IPS-11a (cell line): ENCODE measurements around the gene SMARCA5.
A peak's percentile ranks its signal among the peaks of the same experiment; 100 is the strongest.

Experiments used
- H3K4me3 ChIP-seq: one replicate; pipeline ENCODE4 v1.5.1; 2013; ENCODE audit warnings: low read depth, low read length, control low read depth

SMARCA5 gene

DNA sequence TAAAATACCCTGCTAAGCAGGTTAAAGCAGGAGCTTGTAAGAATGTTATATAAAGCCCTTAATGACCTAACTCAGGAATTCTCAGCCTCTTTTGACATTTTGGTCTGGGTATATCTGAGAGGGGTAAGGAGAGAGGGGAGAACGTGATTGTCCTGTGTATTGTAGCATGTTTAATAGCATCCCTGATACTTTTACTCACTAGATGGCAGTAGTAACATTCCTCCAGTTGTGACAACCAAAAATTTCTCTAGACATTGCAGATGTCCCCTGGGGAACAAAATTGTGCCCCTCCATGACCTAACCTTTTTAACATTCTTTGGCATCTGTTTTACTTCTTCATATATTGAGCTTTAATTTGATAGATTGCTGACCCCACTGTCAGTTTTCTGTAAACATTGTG lies 17.9 kb downstream of the SMARCA5 start:
- no peak overlapping the region for H3K4me3 ChIP-seq

DNA sequence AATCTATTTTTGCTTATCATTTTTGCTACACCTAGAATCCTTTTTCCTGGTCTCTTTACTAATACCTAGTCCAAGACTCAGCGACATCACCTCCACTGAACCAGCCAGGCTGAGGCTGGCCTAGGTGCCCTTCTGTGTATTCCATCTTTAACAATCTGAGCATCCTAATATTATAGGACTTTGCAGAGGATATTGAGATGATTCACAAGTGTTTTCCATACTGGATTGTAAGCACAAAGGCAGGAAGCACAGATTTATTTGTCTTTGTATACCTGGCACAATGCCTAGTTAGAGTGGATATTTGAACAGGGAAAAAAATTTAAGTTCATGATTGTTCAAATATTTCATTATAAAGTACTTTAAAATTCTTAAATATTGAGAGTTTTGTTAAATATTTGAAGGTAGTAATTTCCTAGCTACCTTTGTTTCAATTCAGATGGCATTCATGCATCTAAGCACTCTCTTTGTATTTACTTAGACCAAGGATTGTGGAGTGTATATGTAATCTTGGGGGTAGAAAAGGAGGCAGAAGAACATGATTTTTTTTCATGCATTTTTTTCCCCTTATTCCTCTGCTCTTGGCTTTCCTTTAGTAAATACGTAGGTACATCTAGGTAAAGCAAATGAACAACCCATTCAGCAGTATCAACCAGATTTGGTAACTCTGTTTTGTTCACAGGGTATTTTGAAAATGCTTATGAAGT lies 18.4 kb downstream of the SMARCA5 start:
- H3K4me3 ChIP-seq: no peak overlapping the region

DNA sequence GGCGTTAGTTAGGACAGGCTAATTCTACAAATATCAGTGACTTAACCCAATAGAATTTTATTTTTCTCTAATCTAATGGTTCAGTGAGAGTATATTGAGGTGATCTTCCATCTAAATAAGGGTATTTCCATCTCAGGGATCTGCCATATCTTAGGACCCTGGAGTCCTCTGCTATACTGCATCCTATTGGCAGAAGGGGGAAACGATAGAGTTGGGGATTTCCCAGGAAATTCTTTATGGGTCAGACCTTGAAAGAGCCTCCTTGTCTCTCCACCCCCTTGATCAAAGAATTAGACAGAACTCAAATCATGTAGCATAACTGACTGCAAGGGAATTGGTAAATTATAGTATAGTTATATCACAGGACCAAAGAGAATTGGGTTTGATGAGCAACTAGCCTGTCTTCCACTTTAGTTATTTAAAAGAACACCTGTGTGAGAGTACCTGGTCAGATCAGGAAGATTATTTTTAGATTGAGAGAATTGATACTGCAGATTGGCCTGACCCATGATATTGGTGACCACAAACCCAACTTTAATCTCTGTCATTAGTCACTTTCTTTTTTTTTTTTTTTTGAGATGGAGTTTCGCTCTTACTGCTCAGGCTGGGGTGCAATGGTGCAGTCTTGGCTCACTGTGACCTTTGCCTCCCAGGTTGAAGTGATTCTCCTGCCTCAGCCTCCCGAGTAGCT lies 25.6 kb downstream of the SMARCA5 start:
- H3K4me3 ChIP-seq: no peak overlapping the region

DNA sequence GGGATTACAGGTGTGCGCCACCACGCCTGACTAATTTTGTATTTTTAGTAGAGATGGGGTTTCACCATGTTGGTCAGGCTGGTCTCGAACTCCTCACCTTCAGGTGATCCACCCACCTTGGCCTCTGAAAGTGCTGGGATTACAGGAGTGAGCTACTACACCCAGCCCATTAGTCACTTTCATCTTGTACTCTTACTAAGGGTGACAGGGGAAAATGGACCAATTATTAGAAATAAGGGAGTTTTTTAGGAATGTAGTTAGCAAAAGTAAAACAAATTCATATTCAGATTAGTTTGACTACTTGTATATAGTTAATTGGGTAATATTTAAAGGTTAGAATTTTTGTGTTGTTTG lies 26.1 kb downstream of the SMARCA5 start:
- no peak overlapping the region for H3K4me3 ChIP-seq

DNA sequence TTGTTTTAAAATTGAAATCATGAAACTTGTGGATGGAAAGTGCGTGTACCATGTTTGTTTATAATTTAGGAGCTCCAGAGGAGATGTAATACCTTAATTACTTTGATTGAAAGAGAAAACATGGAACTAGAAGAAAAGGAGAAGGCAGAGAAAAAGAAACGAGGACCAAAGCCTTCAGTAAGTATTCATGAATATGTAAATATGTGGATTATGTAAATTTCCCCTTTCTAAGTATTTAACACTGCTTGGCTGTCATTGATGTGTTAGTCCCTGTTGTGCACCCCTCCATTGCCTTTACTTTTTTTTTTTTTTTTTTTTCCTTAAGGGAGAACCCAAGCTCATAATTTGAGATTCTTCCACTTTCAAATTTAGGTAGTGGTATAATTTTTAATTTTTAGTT lies 36.4 kb downstream of the SMARCA5 start:
- H3K4me3 ChIP-seq: no peak overlapping the region

DNA sequence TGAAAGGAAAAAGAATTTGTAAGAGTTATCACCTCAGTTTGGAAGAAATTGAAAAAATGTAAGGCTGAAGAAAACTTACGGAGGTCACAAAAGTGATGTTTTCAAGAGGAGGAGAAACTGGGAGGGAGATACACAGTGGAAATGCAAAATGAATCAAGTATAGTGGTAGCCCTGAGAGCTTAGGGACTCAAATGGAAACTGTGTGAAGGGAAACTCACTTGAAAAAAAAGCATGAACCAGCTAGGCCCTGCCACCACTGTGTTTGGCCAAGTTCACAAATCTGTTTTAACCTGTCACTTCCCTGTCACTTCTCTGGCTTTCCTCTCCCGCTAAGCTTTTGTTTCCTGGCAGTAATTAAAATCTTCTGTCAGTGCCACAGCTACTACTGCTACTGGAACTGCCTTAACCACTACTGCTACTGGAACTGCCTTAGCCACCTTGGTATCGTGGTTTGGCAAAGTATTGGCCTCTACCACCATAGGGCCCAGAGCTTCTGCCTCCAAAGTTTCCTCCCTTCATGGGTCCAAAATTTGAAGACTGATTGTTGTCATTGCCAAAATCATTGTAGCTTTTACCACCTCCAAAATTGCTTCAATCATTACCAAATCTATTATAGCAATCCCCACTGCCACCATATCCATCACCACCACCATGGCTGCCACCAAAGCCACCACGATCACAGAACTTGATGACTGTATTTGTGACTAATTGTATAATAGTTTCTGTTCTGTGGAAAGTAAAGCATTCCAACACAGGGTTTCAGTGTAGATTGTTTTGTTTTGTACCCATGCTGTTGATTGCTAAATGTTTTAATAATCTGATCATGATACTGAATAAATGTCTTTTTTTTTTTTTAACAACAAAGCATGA lies 41.5 kb downstream of the SMARCA5 start:
- H3K4me3 ChIP-seq: no peak overlapping the region

DNA sequence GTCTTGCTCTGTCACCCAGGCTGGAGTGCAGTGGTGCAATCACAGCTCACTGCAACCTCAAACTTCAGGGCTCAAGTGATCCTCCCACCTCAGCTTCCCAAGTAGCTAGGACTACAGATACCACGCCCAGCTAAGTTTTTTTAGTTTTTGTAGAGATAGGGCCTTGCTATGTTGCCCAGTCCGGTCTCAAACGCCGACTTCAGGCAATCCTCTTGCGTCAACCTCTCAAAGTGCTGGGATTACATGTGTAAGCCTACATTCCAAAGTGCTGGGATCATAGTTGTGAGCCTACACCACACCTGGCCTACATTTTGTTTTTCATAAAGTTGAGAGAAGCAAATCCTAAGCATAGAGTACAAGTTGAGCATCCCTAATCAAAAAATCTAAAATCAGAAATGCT lies 42.2 kb downstream of the SMARCA5 start:
- H3K4me3 ChIP-seq: no peak overlapping the region

DNA sequence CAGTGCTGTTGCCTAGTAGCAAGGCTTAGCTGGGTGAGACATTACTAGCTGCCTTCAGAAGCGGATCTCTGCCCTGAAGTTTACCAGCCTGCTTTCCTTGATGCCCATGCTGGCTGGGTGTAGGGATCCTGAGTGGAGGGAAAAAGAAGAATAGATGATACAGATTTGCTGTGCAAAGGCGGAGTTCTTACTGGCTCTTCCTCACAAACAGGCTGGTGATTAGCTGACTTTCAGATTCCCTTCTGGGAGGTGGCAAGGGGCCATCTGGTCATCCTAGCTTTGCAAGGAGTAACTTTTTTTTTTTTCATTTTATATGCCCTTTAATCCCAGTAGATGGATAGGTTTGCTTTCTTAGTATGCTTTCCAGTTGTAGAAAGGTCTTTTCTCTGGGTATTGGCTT lies 44.8 kb downstream of the SMARCA5 start:
- H3K4me3 ChIP-seq: no peak overlapping the region

DNA sequence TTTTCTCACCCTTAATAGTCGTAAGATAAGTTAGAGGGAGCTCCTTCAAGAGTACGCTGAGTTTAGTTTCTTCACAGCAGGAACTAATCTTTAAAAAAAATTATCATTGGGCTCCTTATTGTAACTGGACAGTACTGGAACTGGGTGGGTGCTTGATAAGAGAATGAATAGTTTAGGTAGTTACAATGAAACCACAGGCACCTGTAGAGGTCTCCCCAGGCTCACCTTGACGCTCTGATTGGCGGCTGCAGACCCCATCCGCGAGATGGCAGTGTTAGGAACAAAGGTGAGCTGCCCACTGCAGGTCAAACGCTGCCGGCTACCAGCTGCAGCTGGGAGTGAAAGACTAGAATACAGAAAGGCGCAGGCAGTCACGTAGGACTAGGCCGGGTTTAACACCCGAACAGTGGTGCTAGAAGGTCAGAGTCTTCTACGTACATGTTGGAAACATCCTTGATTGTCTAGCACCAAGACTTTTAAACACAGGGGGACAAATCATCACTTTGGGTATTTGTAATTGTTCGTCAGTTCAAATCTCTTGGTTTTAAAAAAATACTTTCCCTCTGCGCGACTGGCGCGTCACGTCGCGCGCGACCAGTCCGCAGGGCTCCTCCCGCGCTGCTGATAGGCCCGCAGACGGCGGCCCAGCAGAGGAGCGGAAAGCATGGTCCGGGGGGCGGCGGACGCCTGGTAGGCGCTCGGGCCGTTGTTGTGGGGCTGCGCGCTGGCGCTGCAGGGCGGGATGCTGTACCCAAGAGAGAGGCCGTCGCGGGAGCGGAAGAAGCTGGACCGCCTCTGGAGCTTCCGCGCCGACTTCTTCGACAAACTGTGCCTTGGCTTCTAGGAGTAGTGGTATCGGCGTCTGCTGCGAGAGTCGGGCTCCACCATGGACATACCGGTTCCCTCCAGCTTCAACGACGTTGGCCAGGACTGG lies 45.6 kb downstream of the SMARCA5 start:
- H3K4me3 ChIP-seq: peak overlapping the region; percentile 55

DNA sequence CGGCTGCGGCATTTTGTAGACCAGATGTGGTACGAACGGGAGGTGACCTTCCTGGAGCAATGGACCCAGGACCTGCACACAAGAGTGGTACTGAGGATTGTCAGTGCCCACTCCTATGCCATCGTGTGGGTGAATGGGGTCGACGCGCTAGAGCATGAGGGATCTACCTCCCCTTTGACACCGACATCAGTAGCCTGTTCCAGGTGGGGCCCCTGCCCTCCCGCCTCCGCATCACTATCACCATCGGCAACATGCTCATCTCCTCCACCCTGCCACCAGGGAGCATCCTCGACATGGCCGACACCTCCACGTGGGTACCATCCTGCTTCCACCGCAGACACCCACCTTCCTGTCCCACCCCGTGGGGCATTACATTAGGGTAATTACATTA lies 46.2 kb downstream of the SMARCA5 start:
- H3K4me3 ChIP-seq: peak overlapping the region; percentile 55

DNA sequence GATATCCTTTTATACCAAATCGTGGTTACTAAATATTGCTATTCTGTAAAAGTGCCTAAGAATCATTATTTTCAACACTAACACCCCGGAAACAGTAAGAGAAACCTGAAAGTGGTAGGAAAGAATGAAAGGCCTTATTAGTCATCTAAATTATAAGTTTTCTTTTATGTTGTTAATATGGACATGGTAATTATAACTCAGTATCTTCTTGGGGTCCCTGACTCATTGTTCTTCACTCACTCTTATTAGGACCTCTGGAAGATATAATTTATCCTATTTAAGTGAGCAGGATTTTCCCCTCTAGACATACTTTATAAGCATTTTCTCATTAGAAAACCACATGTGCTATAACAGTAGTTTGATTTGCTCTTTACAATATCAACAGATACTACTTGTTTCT lies 51.0 kb downstream of the SMARCA5 start:
- H3K4me3 ChIP-seq: no peak overlapping the region

DNA sequence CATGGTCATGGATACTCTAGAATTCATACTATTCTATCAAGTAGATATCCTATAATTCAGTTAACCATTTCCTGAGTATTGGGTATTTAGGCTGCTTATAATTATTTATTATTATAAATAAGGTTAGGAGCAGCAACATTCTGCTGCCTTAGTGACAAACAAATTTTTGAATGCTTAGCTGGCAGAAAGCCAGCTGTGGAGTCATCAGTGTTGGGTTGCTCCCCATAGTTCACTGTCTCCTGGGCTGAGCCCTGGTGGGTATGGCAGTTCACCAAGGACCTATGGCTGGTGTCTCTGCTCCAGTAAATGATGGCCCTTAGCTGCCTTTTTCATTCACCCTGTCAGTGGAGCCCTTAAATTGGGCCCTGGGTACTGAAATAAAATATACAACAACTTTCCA lies 61.8 kb downstream of the SMARCA5 start:
- no peak overlapping the region for H3K4me3 ChIP-seq

DNA sequence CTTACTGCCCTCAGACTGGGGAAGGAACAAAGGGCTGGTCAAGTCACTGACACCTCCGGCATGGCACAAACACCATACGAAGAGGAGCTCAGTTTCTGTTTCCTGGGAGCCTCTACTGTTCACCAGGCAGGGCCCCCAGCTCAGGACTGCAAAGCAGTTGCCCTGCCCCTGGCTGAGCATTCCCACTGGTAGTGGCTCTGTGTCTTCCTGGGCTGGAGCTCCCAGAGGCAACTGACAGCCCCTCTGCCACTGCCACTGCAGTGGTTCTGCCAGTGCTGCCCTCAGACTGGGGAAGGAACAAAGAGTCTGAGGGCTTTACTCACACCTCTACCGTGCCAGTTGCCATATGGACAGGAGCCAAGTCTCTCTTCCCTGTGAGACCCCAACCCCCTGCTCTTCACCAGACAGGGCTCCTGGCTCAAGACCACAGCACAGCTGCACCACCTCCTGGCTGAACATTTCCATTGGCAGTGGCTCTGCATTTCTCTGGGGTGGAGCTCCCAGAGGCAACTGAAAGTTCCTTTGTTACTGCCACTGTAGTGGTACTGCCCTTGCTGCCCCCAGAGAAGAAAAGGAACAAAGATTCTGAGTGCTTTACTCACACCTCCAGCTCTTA lies 67.9 kb downstream of the SMARCA5 start:
- H3K4me3 ChIP-seq: no peak overlapping the region

DNA sequence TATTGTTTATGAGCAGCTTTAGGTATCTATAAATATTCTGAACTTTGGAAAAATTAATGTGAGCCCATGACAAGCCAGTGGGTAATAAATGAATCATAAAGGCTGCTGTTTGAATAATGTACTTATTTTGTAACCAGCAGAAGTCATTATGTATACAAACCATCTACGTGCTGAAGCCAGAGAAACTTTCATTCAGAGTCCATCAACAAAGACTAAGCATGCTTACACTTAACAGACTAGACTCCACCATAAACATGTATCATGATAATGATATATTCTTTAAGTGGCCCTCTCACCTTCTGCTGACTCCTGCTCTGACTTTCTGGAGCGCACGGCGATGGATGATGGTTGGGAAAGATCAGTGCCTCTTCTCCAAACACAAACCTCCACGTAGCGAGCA lies 72.0 kb downstream of the SMARCA5 start:
- no peak overlapping the region for H3K4me3 ChIP-seq

DNA sequence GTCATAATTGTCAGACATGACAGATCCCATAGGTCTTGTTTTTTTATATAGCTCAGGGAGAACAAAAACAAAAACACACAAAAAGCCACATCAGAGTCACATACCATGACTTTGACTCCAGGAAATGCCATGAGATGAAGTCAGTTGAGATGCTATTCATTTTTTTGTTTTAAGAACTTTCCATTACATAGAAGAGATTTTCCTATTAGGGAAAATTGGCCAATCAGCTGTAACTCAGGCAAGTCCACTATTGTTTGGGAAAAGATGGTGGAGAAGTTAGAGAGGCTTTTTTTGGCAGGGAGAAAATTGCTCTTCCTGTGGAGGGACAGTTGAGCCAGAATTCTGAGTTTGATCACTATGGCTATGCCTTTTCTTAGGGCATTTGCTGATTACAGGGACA lies 72.6 kb downstream of the SMARCA5 start:
- no peak overlapping the region for H3K4me3 ChIP-seq

DNA sequence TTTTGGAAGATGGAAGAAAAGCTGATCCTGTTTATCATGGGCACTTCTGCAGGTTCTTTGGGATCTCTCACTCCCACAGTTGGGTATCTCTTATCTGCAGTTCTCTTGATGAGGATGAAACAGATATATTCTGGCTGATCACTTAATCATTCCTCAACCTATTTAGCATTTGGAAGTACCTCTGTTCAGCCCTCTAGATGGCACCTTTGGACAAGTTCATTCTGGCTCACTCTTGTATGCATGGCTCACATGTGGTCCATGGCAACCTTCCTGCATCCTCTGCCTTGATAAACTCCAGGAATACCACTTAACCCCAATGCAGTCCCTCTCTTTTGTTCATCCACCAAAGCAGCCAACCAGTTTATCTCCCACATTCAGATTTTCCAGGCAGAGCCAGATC lies 74.2 kb downstream of the SMARCA5 start:
- no peak overlapping the region for H3K4me3 ChIP-seq

DNA sequence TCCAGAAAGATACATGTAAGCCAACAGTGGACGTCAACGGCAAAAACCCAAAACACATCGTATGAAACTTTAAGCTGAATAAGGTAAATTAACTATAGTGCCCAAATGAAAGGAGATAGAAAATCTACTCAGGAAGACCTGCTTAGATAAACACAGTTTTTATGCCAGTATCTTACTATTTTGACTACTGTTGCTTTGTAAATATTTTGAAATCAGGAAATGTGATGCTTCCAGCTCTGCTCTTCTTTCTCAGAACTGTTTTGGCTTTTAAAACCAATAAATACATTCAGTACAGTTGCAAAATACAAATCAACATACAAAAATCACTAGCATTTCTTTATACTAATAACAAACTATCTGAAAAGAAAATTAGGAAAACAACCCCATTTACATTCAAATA lies 83.8 kb downstream of the SMARCA5 start:
- no peak overlapping the region for H3K4me3 ChIP-seq

DNA sequence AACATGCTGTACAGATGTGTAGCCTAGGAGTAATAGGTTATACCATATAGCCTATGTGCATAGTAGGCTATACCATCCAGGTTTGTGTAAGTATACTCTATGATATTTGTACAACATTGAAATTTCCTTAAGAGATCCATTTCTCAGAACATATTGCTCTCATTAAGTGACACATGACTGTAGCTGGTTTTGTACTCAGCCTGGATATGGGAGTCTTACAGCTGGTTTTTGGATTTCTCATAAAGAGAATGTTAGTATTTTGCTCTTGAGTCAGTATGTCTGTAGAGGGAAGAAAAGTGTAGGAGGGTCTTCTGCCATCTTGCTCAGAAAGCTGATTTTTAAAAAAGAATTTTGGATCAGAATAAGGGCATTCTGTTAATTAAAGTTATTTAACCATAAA lies 85.3 kb downstream of the SMARCA5 start:
- H3K4me3 ChIP-seq: no peak overlapping the region

DNA sequence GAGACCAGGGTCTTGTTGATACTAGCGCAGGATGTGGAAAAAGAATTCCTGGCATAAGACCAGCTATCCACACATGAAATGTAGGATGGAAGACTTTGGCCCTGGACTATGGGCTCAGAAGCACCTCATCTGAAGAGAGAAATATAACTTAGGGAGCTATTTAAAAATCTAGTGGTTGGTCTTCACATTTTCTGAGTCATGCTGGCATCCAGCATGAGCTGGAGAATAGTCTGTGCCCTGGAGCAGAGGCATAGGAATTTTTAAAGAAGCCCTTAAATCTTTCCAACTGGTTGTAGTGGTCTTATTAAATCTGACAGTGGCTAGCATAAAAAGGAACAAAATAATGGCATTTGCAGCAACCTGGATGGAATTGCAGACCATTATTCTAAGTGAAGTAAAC lies 86.3 kb downstream of the SMARCA5 start:
- no peak overlapping the region for H3K4me3 ChIP-seq

DNA sequence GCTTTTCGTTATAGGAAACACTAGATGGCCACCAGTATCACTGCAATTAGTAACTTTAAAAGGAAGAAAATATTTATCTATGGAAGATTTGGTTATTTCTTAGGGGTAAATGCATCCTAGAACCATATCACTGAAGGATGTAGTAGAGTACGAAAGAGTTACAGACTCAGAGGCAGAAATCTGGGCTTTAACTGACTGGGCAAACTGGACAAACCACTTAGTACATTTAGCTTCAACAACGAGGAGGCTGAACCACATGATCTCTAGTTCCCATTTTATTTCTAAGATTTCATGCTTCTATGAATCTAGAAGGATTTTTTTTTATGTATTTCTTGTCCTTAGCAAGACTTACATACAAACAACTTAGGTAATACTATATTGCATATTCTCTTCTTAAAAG lies 93.0 kb downstream of the SMARCA5 start:
- H3K4me3 ChIP-seq: no peak overlapping the region
